Jurkat, Clone E6-1 (cell line): ENCODE data around the gene PPOX.
A peak's percentile ranks its signal among the peaks of the same experiment; 100 is the strongest.

Source experiments
- DNase-seq: peaks from one replicate; pipeline ENCODE4 v3.0.0-alpha.2; 2011; ENCODE audit warnings: low read depth, low spot score
- H3K4me3 ChIP-seq: 2 replicates; pipeline ENCODE4 v1.5.1; 2011; ENCODE audit warnings: mild to moderate bottlenecking, low read length, control low read depth, moderate library complexity

PPOX gene

GRCh38 chr1:161172349-161172748 lies 6.1 kb downstream of the PPOX start:
- no peak for DNase-seq
- H3K4me3 ChIP-seq, result no peak overlapping the region

- DNase-seq, result no peak
- H3K4me3 ChIP-seq, result no peak overlapping the region
Observed at GRCh38 chr1:161172776-161173376, 6.7 kb downstream of the PPOX start.

DNA sequence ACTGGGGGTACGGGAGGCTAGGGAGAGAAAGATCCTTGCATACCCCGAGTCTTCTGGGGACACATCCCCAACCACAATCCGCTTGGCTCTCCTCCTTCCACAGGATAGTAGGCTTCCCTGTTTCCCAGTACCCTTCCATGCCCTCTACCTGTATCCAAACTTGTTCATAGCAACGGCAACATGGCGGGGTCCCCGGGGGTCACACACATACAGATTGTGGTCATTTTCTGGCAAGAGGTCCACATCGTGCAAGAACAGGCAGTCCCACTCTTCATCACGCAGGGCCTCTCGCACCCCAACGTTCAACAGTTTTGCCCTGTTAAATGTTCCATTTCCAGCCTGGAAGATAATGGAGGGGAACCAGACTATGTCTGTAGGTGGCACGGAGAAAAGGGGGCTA lies 7.5 kb downstream of the PPOX start:
- H3K4me3 ChIP-seq, result no peak overlapping the region
- DNase-seq, result no peak

- no peak for DNase-seq
- no peak overlapping the region for H3K4me3 ChIP-seq
Observed at GRCh38 chr1:161174911-161175310, 8.7 kb downstream of the PPOX start.

DNA sequence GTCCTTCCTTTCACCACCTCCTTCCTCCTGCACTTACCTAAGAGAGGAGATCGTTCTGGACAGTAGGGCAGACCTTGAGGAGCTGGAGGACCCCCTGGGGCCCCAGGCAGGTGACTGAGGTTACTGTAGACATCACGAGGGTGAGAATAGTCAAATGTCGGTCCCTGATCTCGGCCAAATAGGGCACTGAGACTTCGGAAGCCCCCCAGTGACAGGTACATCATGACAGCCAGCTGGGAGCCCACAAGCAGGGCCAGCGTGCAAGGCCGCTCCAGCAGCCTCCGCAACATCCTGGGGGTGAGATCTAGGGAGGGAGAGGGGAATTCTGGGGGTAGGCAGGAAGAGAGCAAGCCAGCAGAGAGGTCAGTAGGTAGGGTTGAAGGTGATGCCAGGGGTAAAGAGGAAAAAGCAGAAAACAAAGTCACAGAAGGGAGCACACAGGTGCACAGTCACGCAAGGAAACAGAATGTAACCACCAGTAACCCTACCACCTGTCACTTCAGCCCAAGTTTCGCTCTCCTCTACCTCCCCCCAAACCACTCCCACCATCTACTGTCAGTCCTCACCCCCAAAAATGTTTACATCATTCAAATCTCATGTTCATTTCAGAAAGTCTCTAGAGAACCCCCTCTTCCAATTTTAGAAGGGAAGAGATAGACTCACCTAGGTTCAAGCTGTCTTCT lies 9.7 kb downstream of the PPOX start:
- no peak for DNase-seq
- H3K4me3 ChIP-seq, result no peak overlapping the region

GRCh38 chr1:161176468-161177111 lies 10.4 kb downstream of the PPOX start:
- DNase-seq, result no peak
- peak overlapping the region; percentile 94 for H3K4me3 ChIP-seq

GRCh38 chr1:161177112-161177935 lies 11.1 kb downstream of the PPOX start, which contains the start of gene B4GALT3:
Gene B4GALT3 (minus strand): TSS chr1:161177507. CDS start chr1:161176060, 1,447 bp downstream.
- peak within 1 kb of the TSS; percentile 94 for H3K4me3 ChIP-seq
- peak; percentile 60 for DNase-seq

- no peak for DNase-seq
Observed at GRCh38 chr1:161177936-161178244, 11.7 kb downstream of the PPOX start.

DNA sequence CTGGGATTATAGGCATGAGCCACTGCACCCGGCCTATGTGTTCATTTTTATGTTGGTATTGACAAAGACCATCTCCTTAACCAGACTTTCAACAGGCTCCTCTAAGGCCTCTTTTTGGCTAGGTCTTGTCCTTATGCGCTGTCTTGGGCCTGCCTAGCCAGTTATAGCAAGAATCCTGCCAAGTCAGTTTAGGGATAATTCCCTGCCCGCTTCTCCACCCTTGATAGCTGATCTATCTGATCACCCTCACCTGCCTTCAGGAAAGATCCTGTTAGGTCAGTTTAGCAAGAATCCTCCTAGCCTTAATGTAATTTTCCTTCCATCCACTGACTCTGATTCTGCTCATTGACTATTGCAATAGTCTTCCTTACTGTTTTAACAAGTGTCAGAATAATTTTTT lies 13.5 kb downstream of the PPOX start:
- no peak overlapping the region for H3K4me3 ChIP-seq
- DNase-seq, result no peak

More at GRCh38 chr1:161177936-161178244, 11.7 kb downstream of the PPOX start:
- H3K4me3 ChIP-seq, result peak overlapping the region; percentile 94

DNA sequence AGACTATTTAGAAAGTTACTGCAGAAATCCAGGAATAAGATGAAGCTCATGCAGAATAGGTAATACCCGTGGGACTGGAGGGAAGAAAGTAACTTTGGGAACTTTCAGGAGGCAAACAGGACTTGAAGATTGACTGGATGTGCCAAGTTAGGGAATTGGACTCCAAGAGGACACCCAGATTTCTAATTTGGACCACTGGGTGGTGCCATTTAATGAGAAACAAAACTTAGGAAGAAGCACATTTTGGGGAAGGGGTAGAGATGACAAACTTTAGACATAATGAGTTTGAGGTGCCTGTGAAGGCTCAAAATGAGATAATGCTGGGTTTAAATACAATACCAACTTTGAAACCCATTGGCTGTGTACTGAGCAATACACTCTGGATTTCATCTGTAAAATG lies 14.4 kb downstream of the PPOX start:
- no peak overlapping the region for H3K4me3 ChIP-seq
- DNase-seq, result no peak

DNA sequence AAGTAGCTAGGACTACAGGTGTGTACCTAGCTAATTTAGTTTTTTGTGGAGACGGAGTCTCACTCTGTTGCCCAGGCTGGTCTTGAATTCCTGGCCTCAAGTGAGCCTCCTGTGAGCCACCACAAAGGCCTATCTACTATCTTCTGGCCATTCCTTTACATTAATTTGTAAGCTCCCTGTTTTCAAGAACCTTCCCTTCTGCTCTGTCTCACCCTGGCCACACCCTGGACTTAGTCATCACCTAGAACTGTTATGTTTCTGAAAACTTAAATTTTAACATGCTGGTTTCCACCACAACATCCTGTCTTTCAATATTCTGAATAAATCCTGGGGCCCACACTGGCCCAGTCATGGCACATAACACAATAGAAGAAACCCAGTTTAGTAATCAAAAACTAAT lies 16.0 kb downstream of the PPOX start:
- no peak overlapping the region for H3K4me3 ChIP-seq
- no peak for DNase-seq

DNA sequence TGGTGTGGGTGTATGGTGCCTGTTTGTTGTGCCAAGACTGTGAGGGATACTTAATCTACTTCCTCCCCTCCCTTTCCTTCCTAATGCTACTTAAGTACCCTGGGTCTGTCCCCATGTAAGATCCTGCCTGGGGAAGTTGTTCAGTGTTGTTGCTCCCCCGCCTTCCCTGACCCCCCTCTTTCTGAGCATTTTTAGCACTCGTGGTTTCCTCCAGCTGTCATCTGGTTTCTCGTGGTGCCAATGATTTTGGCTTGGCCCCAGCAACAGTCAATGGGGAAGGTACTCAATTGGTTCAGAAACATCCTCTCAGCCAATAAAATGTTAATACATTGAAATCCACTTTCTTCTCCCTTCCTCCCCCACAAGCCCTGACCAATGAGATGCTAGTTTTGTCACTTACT lies 19.1 kb downstream of the PPOX start:
- peak; percentile 93 for DNase-seq
- no peak overlapping the region for H3K4me3 ChIP-seq

DNA sequence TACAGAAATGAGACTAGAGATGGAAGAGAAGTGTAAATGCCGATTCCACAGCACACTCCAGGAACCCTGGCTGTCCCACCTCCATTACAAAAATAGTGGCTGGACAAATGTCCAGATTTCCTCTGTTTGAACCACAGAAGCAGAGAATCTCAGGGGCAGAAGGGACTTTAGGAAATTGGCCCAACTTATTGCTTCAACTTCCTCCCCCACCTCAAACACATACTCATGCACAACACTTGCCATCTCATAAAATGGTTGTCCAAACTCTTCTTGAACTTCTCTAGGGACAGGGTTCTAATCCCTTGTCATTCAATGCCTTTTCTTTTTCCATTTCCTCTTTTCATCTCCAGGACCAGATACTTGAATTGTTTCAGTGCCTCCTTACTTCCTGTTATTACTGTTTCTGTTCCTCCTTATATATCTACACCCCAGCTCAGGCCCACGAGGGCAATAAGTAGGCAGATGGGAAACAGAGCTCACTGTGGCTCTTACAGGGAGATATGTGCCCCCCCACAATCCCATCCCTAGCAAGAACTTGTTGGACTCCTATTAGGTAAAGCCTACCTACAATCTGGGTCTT lies 19.6 kb downstream of the PPOX start:
- DNase-seq, result no peak
- no peak overlapping the region for H3K4me3 ChIP-seq

- H3K4me3 ChIP-seq, result no peak overlapping the region
- DNase-seq, result no peak
Observed at GRCh38 chr1:161187311-161187710, 21.1 kb downstream of the PPOX start.

DNA sequence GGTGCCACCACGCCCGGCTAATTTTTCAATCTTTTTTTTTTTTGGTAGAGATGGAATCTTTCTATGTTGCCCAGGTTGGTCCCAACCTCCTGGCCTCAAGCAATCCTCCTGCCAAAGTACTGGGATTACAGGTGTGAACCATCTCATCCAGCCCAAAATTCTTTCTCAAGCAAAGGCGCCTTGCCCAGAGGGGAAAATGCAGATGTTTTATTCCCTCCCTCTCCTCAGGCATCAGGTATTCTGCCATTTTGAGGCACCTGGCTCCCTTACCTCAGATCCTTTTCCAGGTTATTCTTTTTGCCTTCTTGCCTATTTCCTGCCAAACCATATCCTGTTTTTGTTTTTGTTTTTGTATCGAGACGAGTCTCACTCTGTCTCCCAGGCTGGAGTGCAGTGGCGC lies 22.2 kb downstream of the PPOX start:
- no peak for DNase-seq
- H3K4me3 ChIP-seq, result no peak overlapping the region

- no peak overlapping the region for H3K4me3 ChIP-seq
- DNase-seq, result no peak
Observed at GRCh38 chr1:161189036-161189435, 22.8 kb downstream of the PPOX start.

DNA sequence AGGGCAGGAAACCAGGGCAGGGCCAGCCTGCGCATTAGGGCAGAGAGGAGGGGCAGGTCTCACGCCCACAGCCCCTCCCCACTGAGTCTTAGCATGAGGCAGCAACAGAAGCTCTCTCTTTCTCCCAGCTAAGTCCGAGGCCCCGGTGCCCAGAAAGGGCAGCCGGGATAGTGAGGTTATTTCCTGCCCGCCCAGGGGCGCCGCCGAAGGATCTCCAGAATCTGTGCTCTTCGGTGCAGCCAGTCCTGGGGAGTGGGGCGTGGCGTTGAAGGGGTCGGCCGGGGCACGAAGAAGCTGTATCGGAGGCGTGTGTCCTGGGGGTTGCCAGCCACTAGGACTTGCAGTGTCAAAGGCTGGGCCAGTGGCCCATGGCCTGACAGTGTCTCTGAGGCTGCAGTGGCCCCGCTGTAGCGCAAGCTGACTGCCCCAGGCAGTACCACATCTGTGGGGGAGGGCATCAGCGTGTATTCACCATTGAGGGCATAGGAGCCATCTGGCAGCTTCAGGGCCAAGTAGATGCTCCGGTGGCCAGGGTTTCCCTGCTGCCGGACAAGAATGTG lies 24.8 kb downstream of the PPOX start:
- H3K4me3 ChIP-seq, result no peak overlapping the region
- no peak for DNase-seq

GRCh38 chr1:161191971-161192370 lies 25.7 kb downstream of the PPOX start:
- DNase-seq, result no peak
- no peak overlapping the region for H3K4me3 ChIP-seq
